GM23248 (cell line): ENCODE data around the gene C2orf68.

ENCODE experiments used
- EZH2 ChIP-seq: fragments of 200-600 bp; sonication (generic); IDR thresholded peaks from 2 replicates; pipeline ENCODE4 v1.6.1; 2018; ENCODE audit warnings: antibody characterized with exemption, mild to moderate bottlenecking; ENCODE audit not compliant: insufficient read depth, poor library complexity, severe bottlenecking
- EZH2phosphoT487 ChIP-seq: fragments of 200-600 bp; sonication (generic); IDR thresholded peaks from 2 replicates; pipeline ENCODE4 v1.6.1; 2018; ENCODE audit warnings: antibody characterized with exemption, moderate library complexity, mild to moderate bottlenecking, low read depth; ENCODE audit not compliant: insufficient read depth

DNA sequence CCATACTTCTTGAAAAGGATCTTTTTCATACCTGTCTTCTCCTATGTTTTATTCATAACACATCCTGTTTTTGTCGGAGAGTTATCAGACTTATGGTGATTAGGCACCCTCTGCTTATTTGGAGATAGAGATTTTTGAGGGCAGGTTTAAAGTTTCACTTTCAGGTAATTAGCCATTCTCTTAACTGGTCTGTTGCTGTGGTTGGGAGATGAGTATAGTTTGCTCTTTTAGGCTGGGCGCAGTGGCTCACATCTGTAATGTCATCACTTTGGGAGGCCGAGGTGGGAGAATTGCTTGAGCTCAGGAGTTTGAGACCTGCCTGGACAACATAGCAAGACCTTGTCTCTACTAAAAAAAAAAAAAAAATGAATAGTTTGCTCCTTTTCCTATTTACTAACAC lies 30.9 kb upstream of the C2orf68 start:
- TF ChIP-seq EZH2 (no peak), EZH2phosphoT487 (no peak)
